NK-92 treated with Interleukin-12 subunit alpha and Interleukin-12 subunit beta, amount 100 ng/mL, for 24 hours (cell line): Measurements from ENCODE around the gene STX17.
"Not testable (repeated sequence)": the region's sequence is repeated elsewhere in the genome, so short reads cannot be mapped to it uniquely, and the experiment has no call there.

Experiments used
- DNase-seq: peaks from one replicate; lab custom pipeline; 2025; lab: John Stamatoyannopoulos, UW

The STX17 gene

GRCh38 chr9:99971410-99971809 is 65.0 kb downstream of the STX17 start:
- no peak for DNase-seq

DNA sequence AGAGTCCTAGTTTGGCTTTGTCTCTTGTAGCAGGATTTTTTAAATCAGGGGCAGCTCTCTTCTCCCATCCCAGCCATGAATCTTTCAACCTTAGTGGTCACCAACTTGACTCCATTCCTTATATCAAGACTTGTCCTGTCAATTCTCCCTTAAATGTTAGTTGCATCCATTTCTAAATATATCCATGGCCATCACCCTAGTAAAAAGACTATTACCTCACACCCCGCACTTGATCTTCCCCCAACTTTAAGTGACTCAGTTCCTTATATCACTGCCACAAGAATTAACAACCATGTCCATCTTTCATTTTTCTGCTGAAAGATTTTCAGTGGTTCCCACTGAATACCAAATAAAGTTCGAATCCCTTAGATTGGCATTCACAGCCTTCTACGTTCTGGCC is 67.0 kb downstream of the STX17 start:
- DNase-seq, result no peak

DNA sequence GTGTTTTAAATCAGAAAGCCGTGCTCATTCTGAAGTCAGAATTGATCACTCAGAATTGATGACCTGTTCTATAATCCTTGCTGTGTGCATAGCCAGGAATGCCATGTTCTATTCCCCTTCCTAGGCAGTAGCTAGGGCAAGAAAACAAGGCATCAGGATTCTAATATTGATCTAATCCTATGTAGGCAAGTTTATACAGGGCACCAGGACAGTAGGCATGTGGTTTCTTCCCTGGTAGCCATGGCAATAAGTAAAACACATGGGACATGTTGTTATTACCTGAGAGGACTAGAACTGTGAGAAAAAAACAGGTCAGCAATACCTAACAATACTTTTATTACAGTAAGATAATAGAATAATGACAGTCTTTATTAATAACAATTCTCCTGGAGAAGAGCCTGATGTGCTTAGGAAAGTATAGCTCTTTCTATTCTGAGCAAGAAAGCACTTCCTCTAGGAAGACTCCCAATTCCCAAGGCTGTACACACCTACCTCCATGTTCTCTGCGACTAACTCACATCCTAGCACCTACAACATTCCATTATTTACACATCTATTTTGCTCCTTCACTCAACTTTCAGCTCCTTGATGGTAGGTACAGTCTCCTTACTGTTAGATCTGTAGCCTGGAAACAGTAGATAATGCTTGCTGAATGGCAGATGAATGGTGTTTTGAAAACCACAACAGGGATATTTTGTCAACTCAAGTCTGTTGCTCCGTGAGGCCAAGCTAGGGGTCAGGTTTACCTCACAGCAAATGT is 70.8 kb downstream of the STX17 start:
- DNase-seq, result no peak

- DNase-seq, result no peak
These were observed 71.8 kb downstream of the STX17 start for GRCh38 chr9:99978221-99978620.

GRCh38 chr9:99980598-99980997 is 74.1 kb downstream of the STX17 start:
- DNase-seq, result no peak

DNA sequence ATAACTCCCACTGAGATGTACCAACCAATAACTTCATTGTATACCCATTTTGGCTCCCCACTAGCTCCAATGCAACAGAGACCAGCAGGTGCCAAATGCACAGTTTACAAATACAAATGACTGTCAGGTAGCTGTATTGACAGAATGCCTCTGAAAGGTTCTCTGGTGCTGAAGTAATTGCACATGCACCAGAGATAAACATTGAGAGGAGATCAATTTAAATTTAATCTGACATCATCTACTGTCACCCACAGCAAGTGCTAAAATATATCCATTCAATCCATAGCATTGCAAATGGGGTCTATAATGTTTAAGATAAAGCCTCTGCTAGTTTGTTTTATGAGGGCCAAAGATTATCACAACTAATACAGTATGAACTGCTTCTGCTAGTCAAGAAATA is 80.2 kb downstream of the STX17 start:
- no peak for DNase-seq

DNA sequence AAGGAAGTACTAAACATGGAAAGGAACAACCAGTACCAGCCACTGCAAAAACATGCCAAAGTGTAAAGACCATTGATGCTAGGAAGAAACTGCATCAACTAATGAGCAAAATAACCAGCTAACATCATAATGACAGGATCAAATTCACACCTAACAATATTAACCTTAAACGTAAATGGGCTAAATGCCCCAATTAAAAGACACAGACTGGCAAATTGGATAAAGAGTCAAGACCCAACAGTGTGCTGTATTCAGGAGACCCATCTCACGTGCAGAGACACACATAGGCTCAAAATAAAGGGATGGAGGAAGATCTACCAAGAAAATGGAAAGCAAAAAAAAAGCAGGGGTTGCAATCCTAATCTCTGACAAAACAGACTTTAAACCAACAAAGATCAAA is 84.1 kb downstream of the STX17 start:
- DNase-seq, result not testable (repeated sequence)

GRCh38 chr9:99998266-99998665 is 91.8 kb downstream of the STX17 start:
- DNase-seq, result no peak

DNA sequence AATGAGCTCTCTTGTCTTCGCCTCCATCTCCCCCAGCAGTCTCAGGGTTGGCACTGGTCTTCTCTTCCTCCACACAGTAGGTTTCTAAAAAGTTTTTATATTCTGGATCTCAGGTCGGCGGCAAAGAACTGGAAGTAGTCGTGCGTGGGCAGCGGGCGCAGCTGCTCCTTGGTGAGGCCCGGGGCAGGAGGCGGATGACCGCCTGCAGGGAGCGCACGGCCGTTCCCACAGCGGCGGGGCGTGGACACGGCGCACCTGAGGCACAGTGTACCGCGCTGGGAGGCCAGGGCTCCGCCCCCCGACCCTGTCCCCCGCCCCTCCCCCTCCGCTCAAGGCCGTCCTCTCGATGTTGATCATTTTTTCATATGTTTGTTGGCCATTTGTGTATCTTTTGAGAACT is 92.4 kb downstream of the STX17 start:
- DNase-seq, result no peak

DNA sequence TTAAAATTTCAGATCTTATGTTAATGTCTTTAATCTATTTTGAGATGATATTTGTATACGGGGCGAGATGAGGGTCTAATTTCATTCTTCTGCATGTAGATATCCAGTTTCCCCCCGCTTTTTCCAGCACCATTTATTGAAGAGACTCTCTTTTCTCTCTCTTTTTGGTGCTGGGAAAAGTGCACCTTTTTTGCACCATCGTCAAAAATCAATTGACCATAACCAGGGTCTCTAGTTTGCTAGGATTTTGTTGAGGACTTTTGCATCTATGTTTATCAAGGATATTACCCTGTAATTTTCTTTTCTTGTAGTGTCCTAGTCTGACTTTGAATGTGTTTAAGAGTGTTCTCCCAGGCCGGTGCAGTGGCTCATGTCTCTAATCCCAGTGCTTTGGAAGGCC is 93.3 kb downstream of the STX17 start:
- no peak for DNase-seq

GRCh38 chr9:100011062-100011681 is 104.7 kb downstream of the STX17 start:
- DNase-seq, result no peak

GRCh38 chr9:100012279-100012678 is 105.8 kb downstream of the STX17 start:
- no peak for DNase-seq

DNA sequence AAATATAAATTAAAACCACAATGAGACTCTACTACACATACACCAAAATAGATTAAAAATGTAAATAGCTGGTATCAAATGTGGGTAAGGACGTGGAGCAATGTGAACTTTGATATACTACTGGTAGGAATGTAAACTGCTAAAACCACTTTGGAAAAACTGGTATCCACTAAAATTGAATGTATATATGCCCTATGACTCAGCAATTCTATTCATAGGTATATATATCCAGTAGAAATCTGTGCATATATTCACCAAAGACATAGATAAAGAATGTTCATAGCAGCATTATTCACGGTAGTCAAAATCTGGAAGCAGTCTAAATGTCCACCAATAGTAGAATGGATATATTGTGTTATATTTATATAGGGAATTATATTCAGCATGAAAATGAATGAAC is 107.1 kb downstream of the STX17 start:
- DNase-seq, result no peak

- DNase-seq, result no peak
These were observed 108.4 kb downstream of the STX17 start for GRCh38 chr9:100014846-100015245.

DNA sequence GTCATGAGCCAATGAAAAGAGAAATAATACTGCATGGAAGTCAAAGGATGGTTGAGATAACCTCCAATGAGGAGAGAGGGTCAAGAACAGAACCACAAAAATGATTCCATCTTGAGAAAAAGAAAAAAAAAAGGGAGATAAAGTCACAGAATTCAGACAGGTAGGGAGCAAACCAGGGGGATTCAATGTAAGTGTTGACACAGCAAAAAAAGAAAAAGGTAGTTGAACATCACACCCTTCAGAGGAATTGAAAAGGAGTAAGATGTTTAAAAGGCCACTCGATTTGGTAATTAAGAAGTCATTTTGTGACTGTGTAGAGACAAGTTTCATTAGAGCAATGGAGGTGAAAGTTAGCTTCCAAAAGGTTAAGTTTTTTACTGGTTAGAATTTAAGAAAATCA is 113.1 kb downstream of the STX17 start:
- no peak for DNase-seq
